ENCODE results near the gene AUTS2. TPM values are rescaled to one million over a fixed set of nuclear protein-coding genes. Genes with fewer than 3 reads are reported as not detected.

AUTS2 gene
- total RNA-seq, 1 donor from 2014 or later, result 9.9 TPM

GRCh38 chr7:70668606-70669358 is 1070.5 kb downstream of the AUTS2 start:
- no peak for DNase-seq (ENCODE audit: low read depth)

GRCh38 chr7:70669854-70670253 is 1071.6 kb downstream of the AUTS2 start:
- no peak overlapping the region for H3K4me3 ChIP-seq (ENCODE audit: low read depth, low read length)
- no peak for TF ChIP-seq CTCF (IDR thresholded peaks at IDR 0.05; ENCODE audit: insufficient read depth, low read length, poor library complexity, severe bottlenecking)
- no peak for DNase-seq (ENCODE audit: low read depth)
- H3K36me3 ChIP-seq (ENCODE audit: control insufficient read depth, insufficient read depth, low read length), result no peaks in the 10 kb centered on the region
- H3K27me3 ChIP-seq (ENCODE audit: control insufficient read depth, insufficient read depth, low read length), result no peaks in the 10 kb centered on the region

More at GRCh38 chr7:70668606-70669358, 1070.5 kb downstream of the AUTS2 start:
- no peak for TF ChIP-seq CTCF (IDR thresholded peaks at IDR 0.05; ENCODE audit: insufficient read depth, low read length, poor library complexity, severe bottlenecking)
- Histone ChIP-seq H3K4me3 (ENCODE audit: low read depth, low read length) (no peak overlapping the region), H3K36me3 (ENCODE audit: control insufficient read depth, insufficient read depth, low read length) (no peaks in the 10 kb centered on the region), H3K27me3 (ENCODE audit: control insufficient read depth, insufficient read depth, low read length) (no peaks in the 10 kb centered on the region)

DNA sequence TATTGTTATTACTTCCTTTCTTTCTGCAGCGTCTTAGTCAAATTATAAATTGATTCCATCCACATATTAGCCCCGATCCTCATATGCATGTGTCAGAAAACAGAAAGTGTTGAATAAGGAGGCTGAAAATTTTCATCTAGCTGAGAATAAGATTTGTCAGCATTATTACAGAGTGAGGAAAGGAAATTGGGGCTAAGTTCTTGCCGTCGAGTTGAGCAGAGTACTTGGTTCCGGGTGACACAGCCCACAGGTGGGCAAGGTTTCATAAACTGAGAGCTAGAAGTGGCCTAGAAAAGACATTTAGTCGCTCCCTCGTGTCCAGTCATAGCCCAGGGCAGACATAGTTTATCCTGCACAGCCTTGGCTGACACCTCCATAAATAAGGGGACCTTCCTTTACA is 1072.0 kb downstream of the AUTS2 start:
- no peak for TF ChIP-seq CTCF (IDR thresholded peaks at IDR 0.05; ENCODE audit: insufficient read depth, low read length, poor library complexity, severe bottlenecking)

GRCh38 chr7:70673778-70674570 is 1075.7 kb downstream of the AUTS2 start:
- TF ChIP-seq CTCF (IDR thresholded peaks at IDR 0.05; ENCODE audit: insufficient read depth, low read length, poor library complexity, severe bottlenecking), result no peak
- H3K36me3 ChIP-seq (ENCODE audit: control insufficient read depth, insufficient read depth, low read length), result no peaks in the 10 kb centered on the region

More for the DNA sequence above, 1072.0 kb downstream of the AUTS2 start:
- Histone ChIP-seq H3K36me3 (ENCODE audit: control insufficient read depth, insufficient read depth, low read length) (no peaks in the 10 kb centered on the region), H3K4me3 (ENCODE audit: low read depth, low read length) (no peak overlapping the region), H3K27me3 (ENCODE audit: control insufficient read depth, insufficient read depth, low read length) (no peaks in the 10 kb centered on the region)
- DNase-seq (ENCODE audit: low read depth), result no peak

GRCh38 chr7:70674571-70675010 is 1076.3 kb downstream of the AUTS2 start:
- H3K4me3 ChIP-seq (ENCODE audit: low read depth, low read length), result no peak overlapping the region
- DNase-seq (ENCODE audit: low read depth), result no peak

More at GRCh38 chr7:70673778-70674570, 1075.7 kb downstream of the AUTS2 start:
- DNase-seq (ENCODE audit: low read depth), result no peak
- H3K27me3 ChIP-seq (ENCODE audit: control insufficient read depth, insufficient read depth, low read length), result no peaks in the 10 kb centered on the region
- no peak overlapping the region for H3K4me3 ChIP-seq (ENCODE audit: low read depth, low read length)

More at GRCh38 chr7:70674571-70675010, 1076.3 kb downstream of the AUTS2 start:
- Histone ChIP-seq H3K36me3 (ENCODE audit: control insufficient read depth, insufficient read depth, low read length) (no peaks in the 10 kb centered on the region), H3K27me3 (ENCODE audit: control insufficient read depth, insufficient read depth, low read length) (no peaks in the 10 kb centered on the region)
- no peak for TF ChIP-seq CTCF (IDR thresholded peaks at IDR 0.05; ENCODE audit: insufficient read depth, low read length, poor library complexity, severe bottlenecking)

All from kidney epithelial cell (primary cell).